ENCODE measurements around the gene MED10. TPM values are rescaled to one million over a fixed set of nuclear protein-coding genes. Genes with fewer than 3 reads are reported as not detected.

MED10 gene
- total RNA-seq, 6 donors from 2014 or later = 17.8 to 36.1 (median 29.1) TPM

GRCh38 chr5:6407558-6408259 is 29.4 kb upstream of the MED10 start:
- Histone ChIP-seq H3K27me3 (no peaks in the 10 kb centered on the region), H3K36me3 (no peaks in the 10 kb centered on the region), H3K9me3 (no peaks in the 10 kb centered on the region), H3K27ac (no peak overlapping the region), H3K4me3 (no peak overlapping the region), H3K4me1 (no peaks in the 10 kb centered on the region)
- 60 to 63% methylated on average over 6 of the region's 6 CpGs for WGBS, 2 donors
- ATAC-seq (ENCODE audit: low FRiP score in 2 of 2) (no peak), DNase-seq (no peak)
- TF ChIP-seq CTCF (IDR thresholded peaks at IDR 0.05) (no peak), POLR2A (IDR thresholded peaks at IDR 0.05) (no peak), POLR2AphosphoS5 (IDR thresholded peaks at IDR 0.05) (no peak), EP300 (IDR thresholded peaks at IDR 0.05) (no peak)

- Histone ChIP-seq H3K4me1 (no peaks in the 10 kb centered on the region), H3K36me3 (no peaks in the 10 kb centered on the region), H3K27ac (no peak overlapping the region), H3K27me3 (no peaks in the 10 kb centered on the region), H3K4me3 (no peak overlapping the region), H3K9me3 (no peaks in the 10 kb centered on the region)
- ATAC-seq (ENCODE audit: low FRiP score in 2 of 2) = no peak
- WGBS, 2 donors = 77 to 90% methylated on average over 4 of the region's 4 CpGs
- DNase-seq = no peak
- TF ChIP-seq CTCF (IDR thresholded peaks at IDR 0.05) (no peak), EP300 (IDR thresholded peaks at IDR 0.05) (no peak), POLR2AphosphoS5 (IDR thresholded peaks at IDR 0.05) (no peak), POLR2A (IDR thresholded peaks at IDR 0.05) (no peak)
These were observed 27.2 kb upstream of the MED10 start for GRCh38 chr5:6405591-6405990.

GRCh38 chr5:6404129-6404528 is 25.8 kb upstream of the MED10 start:
- Histone ChIP-seq H3K36me3 (no peaks in the 10 kb centered on the region), H3K27me3 (no peaks in the 10 kb centered on the region), H3K27ac (no peak overlapping the region), H3K4me3 (no peak overlapping the region), H3K9me3 (no peaks in the 10 kb centered on the region), H3K4me1 (no peaks in the 10 kb centered on the region)
- no peak for TF ChIP-seq EP300 (IDR thresholded peaks at IDR 0.05)
- no peak for TF ChIP-seq POLR2AphosphoS5 (IDR thresholded peaks at IDR 0.05)
- TF ChIP-seq POLR2A (IDR thresholded peaks at IDR 0.05) = no peak
- TF ChIP-seq CTCF (IDR thresholded peaks at IDR 0.05) = no peak
- no peak for ATAC-seq (ENCODE audit: low FRiP score in 2 of 2)
- 83 to 88% methylated on average over 4 of the region's 4 CpGs for WGBS, 2 donors
- DNase-seq = no peak

- H3K9me3 ChIP-seq = no peaks in the 10 kb centered on the region
- TF ChIP-seq POLR2AphosphoS5 (IDR thresholded peaks at IDR 0.05) (no peak), EP300 (IDR thresholded peaks at IDR 0.05) (no peak), POLR2A (IDR thresholded peaks at IDR 0.05) (no peak), CTCF (IDR thresholded peaks at IDR 0.05) (no peak)
- H3K27ac ChIP-seq = no peak overlapping the region
- 75 to 84% methylated on average over 4 of the region's 4 CpGs for WGBS, 2 donors
- H3K4me1 ChIP-seq = no peaks in the 10 kb centered on the region
- no peaks in the 10 kb centered on the region for H3K36me3 ChIP-seq
- no peak overlapping the region for H3K4me3 ChIP-seq
- DNase-seq = no peak
- no peak for ATAC-seq (ENCODE audit: low FRiP score in 2 of 2)
- H3K27me3 ChIP-seq = no peaks in the 10 kb centered on the region
These were observed 25.1 kb upstream of the MED10 start for GRCh38 chr5:6403416-6403815.

GRCh38 chr5:6402939-6403338 is 24.6 kb upstream of the MED10 start:
- no peak overlapping the region for H3K4me3 ChIP-seq
- H3K9me3 ChIP-seq = no peaks in the 10 kb centered on the region
- DNase-seq = no peak
- H3K4me1 ChIP-seq = no peaks in the 10 kb centered on the region
- TF ChIP-seq CTCF (IDR thresholded peaks at IDR 0.05) = no peak
- no peak for TF ChIP-seq POLR2A (IDR thresholded peaks at IDR 0.05)
- no peak for TF ChIP-seq POLR2AphosphoS5 (IDR thresholded peaks at IDR 0.05)
- TF ChIP-seq EP300 (IDR thresholded peaks at IDR 0.05) = no peak
- no peaks in the 10 kb centered on the region for H3K27me3 ChIP-seq
- no peaks in the 10 kb centered on the region for H3K36me3 ChIP-seq
- no peak overlapping the region for H3K27ac ChIP-seq
- 72 to 79% methylated on average over 6 of the region's 6 CpGs for WGBS, 2 donors
- ATAC-seq (ENCODE audit: low FRiP score in 2 of 2) = no peak
